Measurements from ENCODE around the gene CFAP47.
"Not testable (repeated sequence)": the region's sequence is repeated elsewhere in the genome, so short reads cannot be mapped to it uniquely, and the experiment has no call there.

Gene CFAP47

DNA sequence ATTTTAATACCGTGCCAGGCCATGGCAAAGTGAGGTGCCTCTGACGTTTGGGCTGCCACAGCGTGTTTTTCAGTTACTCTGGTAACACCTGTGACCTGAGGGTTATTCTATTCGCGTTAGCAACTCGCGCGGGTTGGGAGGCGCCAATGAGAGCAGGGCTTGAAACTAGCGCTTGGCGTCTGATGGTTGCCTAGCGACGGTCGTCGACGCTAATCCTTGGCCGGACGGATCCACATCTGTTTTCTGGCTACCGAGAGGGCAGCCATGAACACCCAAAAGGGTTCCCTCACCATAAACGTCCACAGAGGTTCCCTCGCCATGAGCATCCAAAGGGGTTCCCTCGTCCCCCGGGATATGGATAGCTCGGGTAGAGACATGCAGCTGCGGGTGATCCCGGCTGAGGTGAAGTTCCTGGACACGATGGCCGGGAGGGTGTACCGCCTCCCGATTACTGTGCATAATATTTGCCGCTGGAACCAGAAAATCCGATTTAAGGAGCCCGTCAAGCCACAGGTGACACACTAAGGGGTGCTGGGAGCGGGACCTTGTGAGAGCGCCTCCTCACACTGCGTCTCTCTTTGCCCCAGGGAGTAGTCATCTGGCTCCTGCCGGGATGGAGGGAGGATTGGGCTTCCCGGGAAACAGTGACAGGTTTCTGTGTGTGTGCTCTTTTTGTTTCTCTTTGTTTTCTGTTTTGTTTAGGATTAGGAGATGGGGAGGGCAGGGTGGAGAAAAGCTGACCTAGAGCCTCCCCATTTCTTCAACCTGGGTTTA lies at the start of gene CFAP47:
CFAP47 (plus strand) TSS at position 199 of the 774 bp plus-strand sequence; CDS start at position 265, 66 bp downstream.
- no peak for DNase-seq

GRCh38 chrX:35880601-35881000 lies 38.9 kb upstream of the CFAP47 start:
- no peak for DNase-seq

GRCh38 chrX:35886135-35886534 lies 33.4 kb upstream of the CFAP47 start:
- DNase-seq: no peak

GRCh38 chrX:35890699-35891098 lies 28.8 kb upstream of the CFAP47 start:
- peak; percentile 16 for DNase-seq

DNA sequence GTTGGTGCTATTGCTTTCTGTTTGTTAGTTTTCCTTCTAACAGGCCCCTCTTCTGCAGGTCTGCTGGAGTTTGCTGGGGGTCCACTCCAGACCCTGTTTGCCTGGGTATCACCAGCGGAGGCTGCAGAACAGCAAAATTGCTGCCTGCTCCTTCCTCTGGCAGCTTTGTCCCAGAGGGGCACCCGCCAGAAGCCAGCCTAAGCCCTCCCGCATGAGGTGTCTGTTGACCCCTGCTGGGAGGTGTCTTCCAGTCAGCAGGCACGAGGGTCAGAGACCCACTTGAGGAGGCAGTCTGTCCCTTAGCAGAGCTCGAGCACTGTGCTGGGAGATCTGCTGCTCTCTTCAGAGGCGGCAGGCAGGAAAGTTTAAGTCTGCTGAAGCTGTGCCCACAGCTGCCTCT lies 67.3 kb downstream of the CFAP47 start:
- not testable (repeated sequence) for DNase-seq

DNA sequence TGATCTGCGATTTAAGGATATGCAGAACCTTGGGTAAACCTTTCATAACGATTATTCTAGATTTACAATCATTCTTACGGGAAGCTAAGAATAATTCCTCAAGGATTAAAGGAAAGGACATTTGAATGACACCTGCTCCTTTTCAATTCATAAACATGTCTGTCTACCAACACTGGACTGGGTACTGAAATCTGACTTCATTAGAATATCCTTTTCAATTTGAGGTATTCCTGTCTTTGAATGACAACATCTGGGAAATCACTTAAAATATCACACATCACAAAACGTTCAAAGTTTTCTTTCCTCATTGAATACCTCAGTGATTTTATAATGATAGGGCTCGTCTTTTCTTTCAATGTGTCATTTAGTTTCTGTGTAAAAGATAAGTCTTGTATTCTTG lies 87.7 kb downstream of the CFAP47 start:
- DNase-seq: no peak

DNA sequence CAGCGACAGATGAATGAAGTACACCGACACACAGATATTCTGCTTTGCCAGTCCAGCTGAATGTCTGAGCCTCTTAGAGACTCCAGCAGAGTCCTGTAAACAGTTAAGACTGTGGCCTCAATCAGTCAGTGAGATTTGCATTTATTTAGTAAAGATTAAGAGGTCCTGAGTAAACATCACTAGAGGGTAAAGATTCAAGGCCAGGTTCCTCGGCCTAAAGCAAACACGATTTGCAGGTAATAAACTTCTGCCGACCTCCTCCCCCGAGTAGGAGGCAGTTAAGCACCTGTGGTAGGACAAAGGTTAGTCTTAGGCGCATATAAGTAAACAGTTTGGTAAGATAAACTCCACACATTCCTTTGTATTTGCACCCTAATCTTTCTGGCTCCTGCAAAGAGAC lies 99.6 kb downstream of the CFAP47 start:
- no peak for DNase-seq

- DNase-seq: no peak
Observed at GRCh38 chrX:36035550-36035949, 116.0 kb downstream of the CFAP47 start.

DNA sequence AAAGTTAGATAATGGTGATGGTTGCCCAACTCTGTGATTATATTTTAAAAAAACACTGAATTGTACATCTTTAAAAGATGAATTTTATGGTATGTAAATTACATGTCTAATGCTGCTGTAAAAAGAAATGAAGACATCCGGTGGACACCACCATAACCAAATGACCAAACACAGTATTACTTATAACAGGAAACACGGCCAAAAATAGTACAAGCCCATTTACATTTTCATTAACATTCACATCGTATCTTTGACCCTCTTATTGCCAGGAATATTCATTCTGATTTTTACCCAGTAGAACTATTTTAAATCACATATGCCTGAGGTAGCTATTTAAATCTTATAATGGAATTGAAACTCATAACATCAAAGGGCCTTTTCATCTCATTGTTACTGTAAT lies 143.2 kb downstream of the CFAP47 start:
- no peak for DNase-seq

DNA sequence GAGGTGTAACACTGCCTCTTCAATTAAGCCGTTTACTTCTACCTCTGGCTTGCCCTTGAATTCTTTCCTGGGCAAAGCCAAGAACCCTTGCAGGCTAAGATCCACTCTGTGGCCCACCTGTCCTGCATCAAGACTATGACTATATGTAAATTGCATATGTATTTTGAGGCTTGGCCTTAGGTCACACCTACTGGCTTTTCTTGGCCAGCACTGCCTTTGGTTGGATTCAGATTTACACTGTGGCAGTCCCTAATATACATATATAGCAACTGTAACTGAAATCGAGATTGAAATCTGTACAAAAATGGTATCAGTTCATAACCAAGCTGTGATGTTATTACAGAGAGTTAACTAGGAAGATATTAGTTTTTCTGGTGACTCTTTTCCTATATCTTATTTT lies 151.5 kb downstream of the CFAP47 start:
- no peak for DNase-seq

- not testable (repeated sequence) for DNase-seq
Observed at GRCh38 chrX:36075009-36075408, 155.5 kb downstream of the CFAP47 start.

- no peak for DNase-seq
Observed at GRCh38 chrX:36083256-36083655, 163.7 kb downstream of the CFAP47 start.

DNA sequence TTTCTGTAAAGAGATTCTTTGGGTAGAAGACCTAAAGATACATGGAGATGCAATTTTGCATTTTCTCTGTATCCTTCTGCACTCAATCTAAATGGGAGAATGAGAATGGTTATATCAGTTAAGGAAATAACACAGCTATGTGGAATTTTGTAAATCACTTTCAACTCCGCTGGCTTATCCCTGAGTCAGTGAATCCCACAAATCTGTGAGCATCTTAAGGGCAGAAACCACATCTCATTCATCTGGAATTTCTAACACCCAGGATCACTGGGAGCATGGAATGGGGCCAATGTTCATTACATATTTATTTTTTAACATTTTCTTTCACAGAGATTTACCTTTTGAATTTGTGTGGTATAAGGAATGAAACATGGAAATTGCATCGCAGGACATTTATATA lies 167.8 kb downstream of the CFAP47 start:
- no peak for DNase-seq

- DNase-seq: not testable (repeated sequence)
Observed at GRCh38 chrX:36088939-36089338, 169.4 kb downstream of the CFAP47 start.

DNA sequence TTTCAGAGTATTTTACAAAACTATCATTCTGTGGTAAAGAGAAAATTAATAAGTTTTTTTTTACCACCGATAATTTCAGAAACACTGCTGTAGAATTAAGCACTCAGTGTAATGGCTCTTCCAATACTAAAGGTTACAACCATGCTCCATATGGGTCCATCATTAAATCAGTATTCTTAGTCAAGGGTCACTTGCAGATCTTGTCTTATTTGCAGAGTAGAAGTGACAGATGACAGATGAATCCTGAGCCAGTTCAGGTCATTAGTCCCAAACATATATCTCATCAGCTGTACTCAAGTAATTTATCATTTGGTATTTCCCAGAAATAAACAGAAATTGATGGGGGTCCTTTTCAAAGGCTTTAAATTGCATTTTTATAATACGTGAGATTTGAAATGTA lies 182.9 kb downstream of the CFAP47 start:
- no peak for DNase-seq

- no peak for DNase-seq
Observed at GRCh38 chrX:36116222-36116621, 196.7 kb downstream of the CFAP47 start.

GRCh38 chrX:36159254-36159653 lies 239.7 kb downstream of the CFAP47 start:
- no peak for DNase-seq

DNA sequence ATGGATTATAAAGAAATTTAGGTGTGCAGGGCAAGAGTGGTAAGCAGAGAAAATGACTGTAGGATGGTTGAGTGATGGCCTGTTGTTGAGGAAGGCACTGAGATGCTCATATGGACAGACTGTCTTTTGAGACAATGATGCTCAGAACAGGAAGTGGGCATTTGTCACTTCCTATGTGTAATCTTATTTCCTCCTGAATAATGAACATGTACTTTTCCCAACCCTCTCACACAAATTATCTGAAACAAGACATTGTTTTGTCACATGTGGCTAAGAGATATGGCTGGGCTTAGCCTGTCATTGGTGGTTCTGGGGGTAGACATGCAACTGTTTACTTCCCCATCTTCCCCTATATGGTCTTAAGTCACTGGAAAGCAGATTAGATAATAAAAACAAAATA lies 240.5 kb downstream of the CFAP47 start:
- no peak for DNase-seq

DNA sequence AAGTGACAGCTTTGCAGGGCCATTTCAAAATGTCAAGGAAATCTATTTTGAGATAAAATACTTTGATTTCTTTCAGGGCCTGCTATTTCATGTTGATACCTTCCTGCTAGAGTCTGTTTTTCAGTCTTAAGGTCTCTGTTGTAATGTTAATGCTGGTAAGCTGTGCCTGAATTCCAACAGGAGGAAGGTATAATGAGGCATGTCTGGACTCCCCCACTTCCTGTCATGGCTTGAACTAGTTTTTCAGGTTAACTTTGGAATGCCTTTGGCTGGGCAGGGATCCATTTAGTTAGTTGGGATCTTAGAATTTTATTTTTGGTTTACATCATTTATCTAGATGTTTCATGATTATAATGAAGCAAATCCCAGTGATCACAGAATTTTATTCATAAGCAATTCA lies 279.0 kb downstream of the CFAP47 start:
- no peak for DNase-seq

DNA sequence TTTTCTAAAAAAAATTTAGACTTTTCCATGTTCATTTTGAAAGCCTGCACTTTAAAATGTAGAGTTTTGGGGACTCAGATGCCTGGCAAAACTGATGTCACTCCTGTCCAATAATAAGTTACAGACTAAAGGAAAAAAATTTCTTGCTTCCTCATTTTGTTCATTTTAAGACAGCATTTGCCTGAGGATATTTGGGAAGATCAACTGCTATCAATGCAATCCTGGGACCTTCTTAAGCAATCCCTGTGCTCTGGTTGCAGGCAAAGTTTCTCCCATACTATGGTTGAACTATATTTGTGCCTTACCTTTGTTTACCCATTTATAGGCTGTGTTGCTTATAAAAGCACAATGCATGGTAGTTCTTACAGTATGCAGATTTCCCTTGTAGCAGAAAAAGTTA lies 280.4 kb downstream of the CFAP47 start:
- DNase-seq: no peak

DNA sequence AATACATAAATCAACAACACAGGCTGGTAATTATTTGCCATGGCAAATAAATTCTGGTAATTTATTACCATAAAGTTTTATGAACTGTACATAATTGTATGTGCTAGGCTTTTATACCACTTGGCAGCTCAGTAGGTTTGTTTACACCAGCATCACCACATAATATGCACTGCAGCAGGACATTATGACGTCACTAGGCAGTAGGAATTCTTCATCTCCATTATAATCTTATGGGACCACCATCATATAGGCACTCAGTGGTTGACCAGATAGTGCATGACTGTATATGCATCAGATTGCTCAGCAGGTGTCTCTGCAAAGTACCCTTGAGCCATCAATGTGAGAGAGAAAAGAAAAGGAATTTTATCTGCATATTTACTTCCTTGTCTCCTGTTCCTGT lies 295.4 kb downstream of the CFAP47 start:
- DNase-seq: no peak

- no peak for DNase-seq
Observed at GRCh38 chrX:36218801-36219200, 299.3 kb downstream of the CFAP47 start.

- DNase-seq: not testable (repeated sequence)
Observed at GRCh38 chrX:36234840-36235528, 315.4 kb downstream of the CFAP47 start.

- DNase-seq: no peak
Observed at GRCh38 chrX:36241397-36241796, 321.9 kb downstream of the CFAP47 start.

DNA sequence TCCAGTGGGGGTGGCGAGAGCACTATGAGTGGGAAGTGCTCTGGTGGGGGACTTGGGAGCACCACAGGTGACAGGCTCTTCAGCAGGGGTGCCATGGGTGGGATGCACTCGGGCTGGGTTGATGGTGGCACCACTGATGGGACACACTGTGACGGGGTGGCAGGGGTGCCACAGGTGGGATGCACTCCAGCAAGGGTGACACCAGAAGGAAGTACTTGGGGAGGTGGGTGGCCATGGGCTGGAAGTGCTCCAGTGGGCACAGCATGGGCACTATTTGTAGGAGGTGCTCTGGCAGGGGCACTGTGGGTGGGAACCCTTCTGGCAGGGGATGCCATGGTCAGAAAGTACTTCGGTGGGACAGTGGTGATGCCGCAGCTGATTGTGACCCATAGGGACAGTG lies 346.6 kb downstream of the CFAP47 start:
- no peak for DNase-seq

Measured in fibroblast of upper back skin (primary cell).